ENCODE results near the gene GPX1. TPM values are rescaled to one million over a fixed set of nuclear protein-coding genes. Genes with fewer than 3 reads are reported as not detected.

Gene GPX1
- total and polyA plus RNA-seq, 4 donors: 106 to 879 (median 515) TPM

DNA sequence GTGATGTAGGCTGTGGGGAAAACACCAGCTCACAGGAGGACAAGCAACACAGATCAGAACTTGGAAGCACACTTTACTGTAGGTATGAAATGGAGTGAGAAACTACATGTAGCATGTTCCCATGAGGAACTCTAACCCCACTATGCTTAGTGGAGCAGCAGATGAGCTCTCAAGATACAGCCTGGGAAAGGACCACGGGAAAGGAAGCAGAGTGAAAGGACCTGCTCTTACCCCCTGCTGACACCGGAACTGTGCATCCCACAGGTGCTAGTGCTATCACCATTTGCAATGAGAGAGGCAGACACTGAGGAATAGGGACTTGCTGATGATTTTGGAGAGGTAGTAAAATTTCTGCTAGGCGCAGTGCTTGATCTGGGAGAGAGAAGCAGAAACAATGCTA lies 46.9 kb downstream of the GPX1 start:
- H3K4me1 ChIP-seq (ENCODE audit: control insufficient read depth in 5 of 5, insufficient read depth in 5 of 5, low read length in 5 of 5): peaks cover 0 to 3% (median 0%) of the 10 kb centered on the region in 5 donors
- no peak overlapping the region for H3K9ac ChIP-seq (ENCODE audit: insufficient read depth in 1 of 2, low read length in 2 of 2)
- H3K4me3 ChIP-seq: no peak overlapping the region
- 92 to 94% methylated on average over 3 of the region's 3 CpGs for WGBS, 2 donors
- no peaks in the 10 kb centered on the region for H3K27me3 ChIP-seq (ENCODE audit: control insufficient read depth in 3 of 3, insufficient read depth in 3 of 3, low read length in 2 of 3)
- no peak for ATAC-seq (ENCODE audit: insufficient read depth, low FRiP score)
- TF ChIP-seq, protein P1, sequence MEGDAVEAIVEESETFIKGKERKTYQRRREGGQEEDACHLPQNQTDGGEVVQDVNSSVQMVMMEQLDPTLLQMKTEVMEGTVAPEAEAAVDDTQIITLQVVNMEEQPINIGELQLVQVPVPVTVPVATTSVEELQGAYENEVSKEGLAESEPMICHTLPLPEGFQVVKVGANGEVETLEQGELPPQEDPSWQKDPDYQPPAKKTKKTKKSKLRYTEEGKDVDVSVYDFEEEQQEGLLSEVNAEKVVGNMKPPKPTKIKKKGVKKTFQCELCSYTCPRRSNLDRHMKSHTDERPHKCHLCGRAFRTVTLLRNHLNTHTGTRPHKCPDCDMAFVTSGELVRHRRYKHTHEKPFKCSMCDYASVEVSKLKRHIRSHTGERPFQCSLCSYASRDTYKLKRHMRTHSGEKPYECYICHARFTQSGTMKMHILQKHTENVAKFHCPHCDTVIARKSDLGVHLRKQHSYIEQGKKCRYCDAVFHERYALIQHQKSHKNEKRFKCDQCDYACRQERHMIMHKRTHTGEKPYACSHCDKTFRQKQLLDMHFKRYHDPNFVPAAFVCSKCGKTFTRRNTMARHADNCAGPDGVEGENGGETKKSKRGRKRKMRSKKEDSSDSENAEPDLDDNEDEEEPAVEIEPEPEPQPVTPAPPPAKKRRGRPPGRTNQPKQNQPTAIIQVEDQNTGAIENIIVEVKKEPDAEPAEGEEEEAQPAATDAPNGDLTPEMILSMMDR (IDR thresholded peaks at IDR 0.05; ENCODE audit: control extremely low read depth, extremely low read depth): no peak
- no peaks in the 10 kb centered on the region for H3K9me3 ChIP-seq (ENCODE audit: control insufficient read depth in 4 of 4, insufficient read depth in 3 of 4, low read length in 3 of 4)
- DNase-seq: no peak
- no peak overlapping the region for H3K27ac ChIP-seq (ENCODE audit: low read depth in 1 of 2, low read length in 1 of 2)
- H3K36me3 ChIP-seq (ENCODE audit: control insufficient read depth in 4 of 4, insufficient read depth in 4 of 4, low read length in 4 of 4): peaks cover 25 to 44% (median 31%) of the 10 kb centered on the region in 4 donors

DNA sequence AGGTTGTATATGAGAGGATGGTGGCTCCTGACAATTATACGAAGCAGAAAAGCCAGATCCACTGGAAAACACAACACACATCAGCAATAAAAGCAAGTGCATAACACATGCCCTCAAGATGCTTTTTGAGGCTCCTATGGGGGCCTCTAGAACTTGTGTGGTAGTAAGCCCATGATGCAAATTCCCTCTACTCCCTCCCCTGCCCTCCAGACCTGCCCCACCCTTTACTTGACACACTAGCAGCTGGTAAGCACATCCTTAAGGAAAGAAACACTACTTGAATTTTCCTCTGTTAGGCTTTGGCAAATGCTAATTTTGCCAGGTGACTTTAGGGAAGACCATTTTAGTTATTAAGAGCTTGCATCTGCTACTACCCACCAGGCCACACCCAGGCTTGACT lies 47.5 kb downstream of the GPX1 start:
- Histone ChIP-seq H3K4me3 (no peak overlapping the region), H3K27me3 (ENCODE audit: control insufficient read depth in 3 of 3, insufficient read depth in 3 of 3, low read length in 2 of 3) (no peaks in the 10 kb centered on the region), H3K27ac (ENCODE audit: low read depth in 1 of 2, low read length in 1 of 2) (no peak overlapping the region), H3K9me3 (ENCODE audit: control insufficient read depth in 4 of 4, insufficient read depth in 3 of 4, low read length in 3 of 4) (no peaks in the 10 kb centered on the region), H3K36me3 (ENCODE audit: control insufficient read depth in 4 of 4, insufficient read depth in 4 of 4, low read length in 4 of 4) (peaks cover 25 to 43% (median 33%) of the 10 kb centered on the region in 4 donors), H3K9ac (ENCODE audit: insufficient read depth in 1 of 2, low read length in 2 of 2) (no peak overlapping the region), H3K4me1 (ENCODE audit: control insufficient read depth in 5 of 5, insufficient read depth in 5 of 5, low read length in 5 of 5) (peaks cover 0 to 3% (median 0%) of the 10 kb centered on the region in 5 donors)
- WGBS, 2 donors: 100% methylated on average over 1 of the region's 1 CpG
- TF ChIP-seq, protein P1 (IDR thresholded peaks at IDR 0.05; ENCODE audit: control extremely low read depth, extremely low read depth): no peak
- no peak for DNase-seq
- ATAC-seq (ENCODE audit: insufficient read depth, low FRiP score): no peak

Other genes with a start within 250 kb of the GPX1 start
- 10 to 100 TPM; 49.9 to 63.1 TPM for gene USP19, start 237.5 kb downstream of the GPX1 start, total RNA-seq
- gene USP19, start 237.5 kb downstream of the GPX1 start, polyA plus RNA-seq: 10 to 100 TPM; 20.3 to 30.2 TPM
- 100 to 1,000 TPM; 291 to 616 TPM for gene LAMB2, start 225.3 kb downstream of the GPX1 start, total RNA-seq
- 100 to 1,000 TPM; 153 to 331 TPM for gene LAMB2, start 225.3 kb downstream of the GPX1 start, polyA plus RNA-seq
- gene CCDC71, start 192.0 kb downstream of the GPX1 start, total RNA-seq: 10 to 100 TPM; 13.9 to 23.8 TPM
- gene CCDC71, start 192.0 kb downstream of the GPX1 start, polyA plus RNA-seq: 10 to 100 TPM; 16.3 to 29.3 TPM
- gene KLHDC8B, start 186.8 kb downstream of the GPX1 start, total RNA-seq: 10 to 100 TPM; 29.6 to 32.0 TPM
- 10 to 100 TPM; 19.4 to 32.5 TPM for gene KLHDC8B, start 186.8 kb downstream of the GPX1 start, polyA plus RNA-seq
- gene C3orf62, start 81.1 kb downstream of the GPX1 start, total RNA-seq: 1 to 10 TPM; 5.2 to 8.2 TPM
- gene C3orf62, start 81.1 kb downstream of the GPX1 start, polyA plus RNA-seq: 1 to 10 TPM; 6.0 to 8.1 TPM
- gene USP4, start 18.3 kb downstream of the GPX1 start, total RNA-seq: 10 to 100 TPM; 67.1 to 72.4 TPM
- 10 to 100 TPM; 39.4 to 42.2 TPM for gene USP4, start 18.3 kb downstream of the GPX1 start, polyA plus RNA-seq
- 100 to 1,000 TPM; 352 to 567 TPM for gene RHOA, start 53.6 kb upstream of the GPX1 start, total RNA-seq
- gene RHOA, start 53.6 kb upstream of the GPX1 start, polyA plus RNA-seq: 100 to 1,000 TPM; 269 to 513 TPM
- 10 to 100 TPM; 15.8 to 49.0 TPM for gene TCTA, start 54.1 kb upstream of the GPX1 start, total RNA-seq
- 10 to 100 TPM; 26.8 to 33.4 TPM for gene TCTA, start 54.1 kb upstream of the GPX1 start, polyA plus RNA-seq
- 10 to 100 TPM in 1 of 2 donors, 1 to 10 TPM in 1; 9.5 to 12.4 TPM for gene AMT, start 64.1 kb upstream of the GPX1 start, total RNA-seq
- gene AMT, start 64.1 kb upstream of the GPX1 start, polyA plus RNA-seq: 1 to 10 TPM; 3.8 to 8.0 TPM
- 10 to 100 TPM; 14.0 to 20.1 TPM for gene NICN1, start 71.0 kb upstream of the GPX1 start, total RNA-seq
- 1 to 10 TPM; 8.6 to 9.1 TPM for gene NICN1, start 71.0 kb upstream of the GPX1 start, polyA plus RNA-seq
- 100 to 1,000 TPM in 1 of 2 donors, 10 to 100 TPM in 1; 40.4 to 100 TPM for gene DAG1, start 111.9 kb upstream of the GPX1 start, total RNA-seq
- gene DAG1, start 111.9 kb upstream of the GPX1 start, polyA plus RNA-seq: 10 to 100 TPM; 18.2 to 35.6 TPM
- gene BSN, start 196.1 kb upstream of the GPX1 start, total RNA-seq: under 1 TPM; 0.68 to 0.71 TPM
- under 1 TPM; 0.09 to 0.26 TPM for gene BSN, start 196.1 kb upstream of the GPX1 start, polyA plus RNA-seq